Globus pallidus (tissue), 1 donor: Measurements from ENCODE around the gene AADACL4.
A peak's percentile ranks its signal among the peaks of the same experiment; 100 is the strongest.

Experiments used
- DNase-seq: peaks from one replicate; pipeline ENCODE4 v3.0.0-alpha.2; 2015; ENCODE audit warnings: low spot score

AADACL4 gene

DNA sequence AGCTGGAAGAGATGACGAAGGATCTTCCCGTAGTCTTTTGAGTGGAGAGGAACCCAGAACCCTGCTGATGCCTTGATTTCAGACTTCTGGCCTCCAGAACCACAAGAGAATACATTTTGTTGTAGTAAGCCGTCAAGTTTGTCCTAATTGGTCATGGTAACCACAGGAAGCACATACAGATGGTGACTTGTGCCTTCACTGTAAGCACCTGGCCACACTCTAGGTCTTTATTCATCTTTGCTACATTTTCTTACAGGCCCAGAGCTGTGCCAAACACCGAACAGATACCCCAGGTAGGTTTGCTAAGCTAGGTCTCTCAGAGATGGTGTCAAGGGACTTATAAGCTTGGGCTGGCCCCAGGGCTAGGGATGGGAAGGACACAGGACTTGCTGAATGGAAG lies 30.7 kb upstream of the AADACL4 start:
- no peak for DNase-seq

DNA sequence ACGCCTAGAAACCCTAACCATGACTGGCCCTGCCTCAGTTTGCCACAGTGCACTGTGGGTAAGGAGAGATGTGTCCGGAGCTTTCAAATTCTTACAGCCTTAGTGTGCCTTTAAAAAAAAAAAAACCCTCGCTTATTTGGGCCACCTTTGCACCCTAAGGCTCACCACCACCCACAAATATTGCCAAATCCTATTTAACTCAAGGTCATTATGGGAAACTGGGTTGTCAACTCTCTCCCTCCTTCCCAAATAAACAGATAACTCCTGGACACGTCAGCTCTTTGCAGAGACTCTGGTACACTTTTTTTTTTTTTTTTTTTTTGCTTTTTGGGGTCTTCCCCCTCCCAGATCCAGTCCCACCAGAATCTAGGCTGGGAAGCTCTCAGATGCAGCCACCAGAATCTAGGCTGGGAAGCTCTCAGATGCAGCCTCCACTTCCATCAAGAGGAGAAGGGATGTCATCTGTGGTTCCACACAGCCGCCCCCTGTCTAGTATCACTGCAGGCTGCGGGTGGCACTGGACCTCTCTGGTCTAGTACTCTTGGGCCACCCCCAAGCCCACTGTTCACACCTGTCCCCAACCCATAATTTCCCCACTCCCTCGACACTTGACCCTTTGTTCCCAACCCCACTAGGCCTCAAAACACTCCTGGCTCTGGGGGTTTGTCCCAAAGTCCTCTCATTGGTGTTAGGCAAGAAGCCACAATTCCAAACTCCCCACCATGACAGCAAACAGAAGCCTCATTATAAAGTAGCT lies 29.3 kb upstream of the AADACL4 start:
- no peak for DNase-seq

DNA sequence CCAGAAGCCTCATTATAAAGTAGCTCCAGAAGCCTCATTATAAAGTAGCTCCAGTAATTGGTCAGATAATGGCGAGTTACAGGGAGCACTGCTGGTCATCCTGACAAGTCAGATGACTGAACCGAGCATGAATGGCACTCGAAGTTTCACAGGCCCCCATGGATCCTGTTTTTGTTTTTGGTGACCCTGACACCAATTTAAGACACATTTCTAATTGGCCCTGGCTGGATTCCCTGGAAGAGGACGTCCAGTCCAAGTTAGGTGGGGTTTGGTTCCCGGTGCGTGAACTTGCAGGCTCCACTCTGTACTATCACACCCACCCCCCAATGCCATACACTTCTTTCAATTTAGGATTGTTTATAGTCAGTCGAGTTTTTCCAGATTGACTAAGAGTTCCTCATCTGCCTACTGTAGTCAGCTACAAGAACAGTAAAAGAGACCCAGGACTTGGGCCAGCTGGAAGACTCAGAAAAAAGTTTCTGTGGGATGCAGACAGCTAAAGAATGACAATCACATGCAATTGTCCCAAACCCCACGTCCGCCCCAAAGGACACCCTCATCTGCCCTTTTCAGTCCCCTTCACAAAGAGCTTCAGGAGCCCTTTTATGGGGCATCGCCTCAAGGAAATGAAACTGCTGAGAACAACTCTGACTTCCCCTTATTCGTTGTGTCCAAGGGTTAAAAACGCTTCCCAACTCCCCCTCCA lies 28.6 kb upstream of the AADACL4 start:
- peak; percentile 51 for DNase-seq

DNA sequence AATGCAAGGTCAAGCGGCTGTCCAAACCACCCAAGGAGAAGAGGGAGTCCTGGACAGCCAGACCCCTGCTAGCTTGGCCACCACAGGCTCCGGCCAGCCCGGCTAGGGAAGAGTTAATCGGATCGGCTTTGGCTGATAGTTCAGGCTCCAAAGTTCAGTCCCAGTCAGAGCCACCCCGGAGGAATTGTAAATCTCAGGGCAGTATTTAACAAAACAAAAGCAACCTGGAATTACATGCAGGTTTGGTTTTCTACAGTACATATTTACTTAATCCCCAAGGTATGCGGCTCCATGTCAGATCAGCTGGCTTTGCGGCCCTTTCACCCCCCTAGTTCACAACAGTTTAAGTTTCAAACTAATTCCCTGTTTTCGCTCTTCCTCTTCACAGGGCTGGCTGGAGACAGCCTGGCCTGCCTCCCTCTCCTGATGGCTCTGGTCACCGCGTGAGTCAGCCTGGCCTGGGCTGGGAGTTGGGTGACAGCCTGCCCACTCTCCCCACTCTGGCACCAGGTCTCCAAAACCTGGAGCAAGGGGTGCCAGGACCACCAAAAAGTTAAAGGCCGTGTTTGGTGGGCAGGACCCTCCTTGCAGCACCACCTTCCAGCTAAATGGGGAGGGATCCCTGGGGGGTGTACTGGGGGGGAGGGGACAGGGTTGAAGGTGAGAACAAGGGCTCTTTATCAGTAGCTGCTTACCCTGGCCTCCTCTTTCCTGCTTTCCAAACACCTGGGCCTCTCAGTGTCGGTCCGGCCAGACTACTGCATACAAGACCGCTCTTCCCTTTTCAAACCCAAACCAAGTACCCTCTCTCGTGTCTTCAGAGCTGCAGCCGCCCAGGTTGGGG lies 27.8 kb upstream of the AADACL4 start:
- DNase-seq, result no peak

DNA sequence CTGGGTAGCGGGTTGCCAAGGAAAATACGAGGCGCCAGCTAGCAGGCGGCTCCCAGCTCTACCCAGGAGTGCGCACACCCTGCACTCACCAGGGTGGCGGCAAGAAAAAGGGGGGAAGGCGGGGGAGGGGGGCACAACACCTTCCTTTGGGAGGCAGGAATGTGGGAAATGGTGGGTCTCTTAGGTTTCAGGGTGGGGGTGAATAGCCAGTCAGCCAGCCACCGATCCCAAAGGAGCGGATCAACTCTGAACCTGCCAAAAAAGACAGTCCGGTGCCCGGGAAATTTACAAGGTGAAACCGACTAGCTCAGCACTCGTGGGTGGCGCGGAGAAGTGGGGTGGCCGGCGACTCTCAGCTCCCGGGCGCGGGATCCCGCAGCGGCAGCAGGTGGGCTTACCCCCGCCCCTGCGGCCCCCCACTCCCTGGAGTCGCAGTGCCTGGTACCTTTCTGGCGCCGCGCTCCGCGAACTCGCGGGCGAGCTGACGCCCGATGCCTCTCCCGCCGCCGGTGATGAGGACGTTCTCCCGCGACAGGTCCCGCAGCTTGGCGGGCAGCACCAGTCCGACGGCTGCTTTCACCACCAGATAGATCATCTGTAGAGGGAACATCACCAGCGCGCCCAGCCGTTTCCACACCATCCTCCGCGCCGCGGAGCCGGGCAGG lies 27.0 kb upstream of the AADACL4 start:
- no peak for DNase-seq

DNA sequence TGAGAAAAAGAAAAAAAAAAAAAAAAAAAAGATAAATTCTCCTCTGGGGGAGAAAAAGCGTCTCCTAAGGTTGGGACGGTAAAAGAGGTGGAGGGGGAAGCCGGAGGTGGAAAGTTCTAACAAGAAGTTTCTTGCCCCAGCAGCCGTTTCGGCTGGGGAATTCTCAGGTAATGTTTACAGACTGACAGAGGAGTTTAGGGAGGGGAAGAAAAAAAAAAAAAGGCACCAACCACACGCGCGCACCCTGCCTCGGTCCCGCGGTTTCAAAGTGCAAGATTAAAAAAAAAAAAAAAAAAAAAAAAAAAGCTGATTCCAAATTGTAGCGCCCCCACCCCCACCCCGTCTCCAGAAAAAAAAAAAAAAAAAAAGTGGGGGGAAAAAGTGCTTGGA lies 26.4 kb upstream of the AADACL4 start:
- no peak for DNase-seq

DNA sequence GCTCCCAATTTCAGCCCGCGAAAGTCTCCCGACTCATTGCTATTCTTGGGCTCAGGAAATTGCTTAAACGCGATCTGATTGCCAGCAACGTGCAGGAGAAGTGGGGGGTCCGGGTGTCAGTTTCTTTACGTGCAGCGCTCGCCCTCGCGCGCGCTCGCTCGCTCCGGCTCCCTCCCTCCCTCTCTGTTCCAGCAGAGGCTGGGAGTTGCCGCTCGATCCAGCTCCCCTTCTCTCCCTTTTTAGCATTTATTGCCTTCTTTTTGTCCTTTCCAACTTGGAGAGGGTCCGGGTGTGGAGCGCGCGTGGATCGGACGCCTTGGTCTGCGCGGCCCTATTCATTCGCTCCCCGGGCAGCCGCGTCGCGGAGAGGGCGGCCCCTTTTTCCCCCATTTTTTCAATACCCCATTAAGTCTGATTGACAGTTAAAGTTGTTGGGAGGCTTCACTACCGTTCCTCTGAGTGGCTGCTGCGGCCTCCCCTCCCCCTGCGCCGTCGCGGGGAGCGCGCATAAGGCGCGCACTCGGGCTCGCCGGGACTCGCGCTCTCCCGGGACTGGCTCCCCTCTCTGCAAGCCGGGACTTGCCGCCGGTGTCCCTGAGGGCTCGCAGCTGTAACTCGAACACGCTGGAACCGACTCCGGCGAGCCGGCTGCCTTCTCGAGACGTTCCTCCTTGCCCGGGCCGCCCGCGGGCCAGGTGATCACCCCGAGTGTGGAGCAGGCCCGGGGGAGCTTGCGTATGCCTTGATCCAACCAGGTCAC lies 25.8 kb upstream of the AADACL4 start, which contains the start of gene DHRS3:
TSS of gene DHRS3 (minus strand) at position 310 of the 760 bp plus-strand sequence. CDS start 862 bp downstream, outside the sequence.
- peak; percentile 77 for DNase-seq

DNA sequence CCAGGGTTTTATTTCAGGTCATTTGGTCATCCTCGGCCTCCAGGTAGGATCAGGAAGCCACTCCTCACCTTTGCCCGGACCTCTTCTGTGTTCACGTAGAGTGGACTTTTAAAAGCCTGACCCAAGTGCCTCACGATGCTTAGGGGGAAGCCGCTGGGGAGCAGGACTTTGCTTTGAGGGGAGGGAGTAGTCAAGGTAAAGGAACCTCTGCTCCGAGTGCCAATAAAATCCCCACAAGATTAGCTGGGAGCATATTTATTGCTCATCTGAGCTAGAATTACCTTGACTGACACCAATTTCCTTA lies 25.3 kb upstream of the AADACL4 start:
- no peak for DNase-seq

DNA sequence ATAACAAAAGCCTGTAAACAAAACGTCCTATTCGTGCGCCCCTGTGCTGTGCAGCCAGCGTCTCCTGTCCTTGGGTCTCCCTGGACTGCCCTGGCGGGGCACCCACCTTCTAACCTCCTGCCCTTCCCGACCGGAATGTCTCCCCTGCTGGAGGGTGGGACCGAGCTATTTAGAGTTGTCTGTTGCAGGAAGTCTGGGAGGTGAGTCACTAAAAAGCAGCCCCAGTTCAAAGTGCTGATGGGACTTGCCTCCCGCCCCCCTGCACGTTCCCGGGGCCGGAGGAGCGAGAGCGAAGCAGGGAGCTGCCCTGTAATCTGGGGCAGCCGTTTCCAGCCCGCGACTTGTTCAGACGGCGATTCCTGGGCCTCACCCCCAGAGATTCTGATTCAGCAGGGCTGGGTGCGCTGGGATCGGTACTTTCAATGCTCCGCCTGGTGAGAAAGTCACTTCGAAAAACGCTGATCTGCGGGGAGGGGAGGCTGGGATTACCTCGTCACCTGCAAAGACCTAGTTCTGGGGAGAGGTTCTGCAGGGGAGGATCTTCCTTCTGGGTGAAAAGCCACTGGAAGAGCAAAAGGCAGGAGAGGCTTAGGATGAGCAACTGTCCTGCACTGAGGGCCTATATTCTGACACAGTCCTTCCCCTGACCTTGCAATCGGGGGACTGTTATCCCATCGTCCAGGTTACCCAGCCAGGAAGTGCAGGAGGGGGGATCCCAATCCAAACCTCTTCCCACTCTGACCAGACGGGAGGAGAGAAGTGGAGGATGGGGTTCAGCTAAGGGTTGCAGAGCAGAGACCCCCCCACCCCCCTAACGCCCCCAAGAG lies 24.7 kb upstream of the AADACL4 start:
- no peak for DNase-seq

DNA sequence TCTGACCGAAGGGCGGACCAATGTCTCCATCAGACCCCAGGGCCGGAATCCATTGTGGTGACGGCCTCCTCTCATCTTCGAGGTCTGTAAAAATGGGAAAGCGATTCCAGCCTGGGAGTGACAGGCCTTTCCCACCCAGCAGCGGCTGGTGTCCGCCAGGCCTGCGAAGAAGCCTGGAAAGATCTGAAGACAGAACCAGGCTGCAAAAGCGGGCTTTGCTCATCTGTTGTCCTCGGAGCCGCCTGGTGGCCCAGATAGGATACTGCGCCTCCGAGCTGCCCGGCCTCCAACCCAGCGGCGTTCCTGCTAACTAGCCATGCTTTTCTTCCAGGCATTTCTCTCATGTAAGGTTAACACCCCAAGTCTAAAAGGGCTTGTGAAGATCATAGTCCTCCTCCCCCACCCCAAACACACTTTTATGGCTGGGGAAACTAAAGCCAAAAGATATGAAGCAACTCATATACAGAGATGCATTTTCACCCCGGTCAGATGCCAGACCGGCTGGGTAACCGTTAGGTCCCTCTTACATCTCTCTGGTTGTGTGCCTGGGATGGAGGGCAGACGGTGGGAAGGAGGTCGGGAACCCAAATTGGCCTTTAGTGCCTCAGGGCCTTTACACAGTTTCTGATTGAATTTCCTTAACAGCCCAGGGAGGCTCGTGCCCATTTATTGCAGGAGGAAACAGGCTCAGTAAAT lies 23.9 kb upstream of the AADACL4 start:
- DNase-seq, result peak; percentile 79

DNA sequence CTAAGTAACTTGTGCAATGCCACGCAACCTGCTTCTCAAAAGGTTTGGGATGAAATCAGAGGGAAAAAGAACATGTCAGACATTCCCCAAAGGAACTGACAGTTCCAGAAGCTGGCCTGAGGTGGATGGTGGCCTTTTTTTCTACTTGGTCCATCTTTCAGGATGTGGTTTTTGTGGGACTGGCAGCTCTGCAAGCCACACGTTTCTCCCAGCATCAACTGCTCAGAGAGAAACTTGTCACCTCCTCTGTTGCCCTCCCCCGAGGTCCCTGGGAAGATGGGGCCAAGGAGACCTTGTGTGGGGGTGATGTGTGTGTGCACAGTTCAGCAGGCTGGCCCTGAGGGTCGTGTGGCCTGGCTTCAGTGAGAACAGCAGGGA lies 23.4 kb upstream of the AADACL4 start:
- DNase-seq, result no peak

DNA sequence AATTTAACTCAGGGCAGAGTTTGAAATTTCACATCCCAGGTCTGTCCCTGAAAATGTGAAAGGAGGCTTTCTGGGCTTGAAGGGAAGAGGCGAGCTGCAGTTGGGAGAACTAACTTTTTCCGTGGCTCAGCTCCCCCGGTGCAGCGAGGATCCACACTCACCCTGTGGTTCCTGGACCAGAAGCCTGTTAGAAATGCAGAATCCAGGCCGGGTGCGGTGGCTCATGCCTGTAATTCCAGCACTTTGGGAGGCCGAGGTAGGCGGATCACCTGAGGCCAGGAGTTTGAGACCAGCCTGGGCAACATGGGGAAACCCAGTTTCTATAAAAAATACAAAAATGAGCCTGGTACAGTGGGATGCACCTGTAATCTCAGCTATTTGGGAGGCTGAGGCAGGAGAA lies 23.0 kb upstream of the AADACL4 start:
- DNase-seq, result no peak

DNA sequence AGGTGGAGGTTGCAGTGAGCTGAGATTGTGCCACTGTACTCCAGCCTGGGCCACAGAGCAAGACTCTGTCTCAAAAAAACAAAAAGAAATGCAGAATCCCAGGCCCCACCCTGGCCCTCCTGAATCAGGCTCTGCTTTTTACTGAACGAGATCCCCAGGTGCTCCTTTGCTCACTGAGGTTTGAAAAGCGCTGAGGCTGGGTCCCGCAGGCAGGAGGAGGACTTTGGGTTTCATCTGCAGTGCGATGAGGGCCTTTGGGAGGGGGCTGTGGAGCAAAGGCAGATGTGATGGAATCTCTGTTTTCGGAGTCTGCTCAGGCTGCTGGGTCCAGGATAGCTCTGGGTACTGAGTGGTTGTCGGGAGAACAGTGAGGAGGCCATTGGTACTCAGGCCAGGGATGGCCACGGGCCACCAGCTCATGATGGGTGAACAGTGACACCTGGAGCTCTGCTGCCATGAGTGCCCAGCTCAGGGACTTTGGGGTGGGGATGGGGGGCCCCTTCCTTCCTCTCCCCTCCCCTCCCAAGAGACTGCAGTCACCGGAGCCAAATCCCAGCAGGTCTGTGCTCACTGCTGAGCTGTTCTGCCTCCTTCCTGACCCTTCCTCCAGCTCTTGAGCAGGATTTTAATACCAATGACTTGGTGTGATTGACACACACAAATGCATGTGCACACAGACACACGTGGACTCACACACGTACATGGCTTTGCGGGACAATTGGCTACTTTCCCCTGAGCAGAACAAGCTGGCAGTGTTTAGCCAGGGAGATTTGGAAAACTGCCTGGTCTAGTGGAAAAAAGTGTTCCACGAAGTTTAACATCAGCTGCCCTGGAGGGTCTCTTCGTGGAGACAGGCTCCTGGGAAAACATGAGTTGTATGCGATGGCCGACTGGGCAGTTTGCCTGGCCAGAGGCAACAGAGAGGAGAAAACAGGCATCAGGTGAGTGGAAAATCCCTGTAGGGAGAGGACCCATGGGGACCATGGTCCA lies 22.2 kb upstream of the AADACL4 start:
- DNase-seq, result no peak

DNA sequence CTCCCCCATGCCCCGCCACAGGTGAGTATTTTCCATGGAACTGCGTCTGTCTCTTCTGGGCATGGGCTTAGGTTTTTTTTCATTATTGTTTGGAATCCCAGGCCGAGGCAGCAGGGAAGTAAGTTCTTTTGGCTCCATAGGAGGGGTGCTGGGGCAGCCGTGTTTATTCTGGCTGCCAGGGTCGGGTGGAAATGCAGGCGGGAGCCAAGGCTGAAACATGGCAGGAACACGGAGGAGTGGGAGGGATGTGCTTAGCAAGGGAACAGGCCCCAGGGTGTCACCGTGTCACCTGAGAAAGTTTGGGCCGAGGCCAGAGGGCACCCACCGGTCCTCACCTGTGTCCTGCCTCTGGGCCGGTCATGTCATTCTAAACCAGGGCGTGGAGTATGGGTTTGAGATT lies 21.4 kb upstream of the AADACL4 start:
- DNase-seq, result no peak

DNA sequence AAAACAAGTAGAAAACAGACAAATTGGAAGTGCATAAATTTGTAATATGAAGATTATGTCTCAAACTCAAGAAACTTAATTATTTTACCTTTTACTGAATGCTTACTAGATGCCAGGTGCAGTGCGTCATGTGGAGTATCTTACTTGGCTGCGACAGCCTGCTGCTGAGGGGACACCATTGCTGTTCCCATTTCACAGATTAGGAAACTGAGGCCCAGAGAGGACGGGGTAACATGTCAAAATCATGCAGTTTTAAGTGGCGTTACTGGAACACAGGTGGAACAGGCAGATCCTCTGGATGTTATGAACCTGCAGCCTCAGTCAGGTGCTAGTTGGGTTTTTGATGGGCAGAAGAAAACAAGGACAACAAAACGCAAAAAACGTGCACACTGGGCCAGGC lies 18.6 kb upstream of the AADACL4 start:
- no peak for DNase-seq

DNA sequence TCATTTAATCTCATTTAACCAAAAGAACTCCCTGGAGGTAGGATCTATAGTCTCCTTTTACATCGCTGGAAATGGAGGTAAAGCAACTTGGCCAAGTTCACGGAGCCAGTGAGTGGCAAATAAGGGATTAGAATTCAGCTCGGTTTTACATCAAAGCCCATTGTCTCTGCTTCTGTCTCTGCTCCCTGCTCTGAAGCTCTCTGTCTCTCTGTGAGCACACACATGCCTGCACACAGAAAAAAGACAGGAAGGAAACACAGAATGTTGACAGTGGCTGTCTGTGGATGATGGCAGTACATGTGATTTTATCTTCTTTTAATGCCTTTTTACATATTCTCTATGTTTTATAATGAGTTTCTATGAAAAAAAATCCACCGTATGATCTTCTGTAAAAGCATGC lies 17.0 kb upstream of the AADACL4 start:
- no peak for DNase-seq

DNA sequence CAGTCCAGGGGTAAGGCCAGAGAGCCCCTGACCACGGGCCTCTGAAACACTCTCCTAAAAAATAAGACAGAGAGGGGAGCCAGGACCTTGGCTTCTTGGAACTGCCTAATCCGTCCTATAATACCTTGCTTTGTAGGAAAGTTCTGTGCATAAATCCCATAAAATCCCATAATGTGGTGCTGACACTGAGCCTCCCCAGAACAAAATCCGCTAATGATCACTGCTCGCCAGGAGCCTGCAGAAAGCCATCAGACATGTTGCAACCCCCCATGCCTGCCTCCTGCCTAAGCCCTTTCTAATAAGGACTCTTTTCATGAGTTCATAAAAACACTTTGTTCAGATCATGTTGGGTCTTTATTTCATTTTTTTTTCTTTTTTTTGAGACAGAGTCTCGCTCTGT lies 16.6 kb upstream of the AADACL4 start:
- no peak for DNase-seq

DNA sequence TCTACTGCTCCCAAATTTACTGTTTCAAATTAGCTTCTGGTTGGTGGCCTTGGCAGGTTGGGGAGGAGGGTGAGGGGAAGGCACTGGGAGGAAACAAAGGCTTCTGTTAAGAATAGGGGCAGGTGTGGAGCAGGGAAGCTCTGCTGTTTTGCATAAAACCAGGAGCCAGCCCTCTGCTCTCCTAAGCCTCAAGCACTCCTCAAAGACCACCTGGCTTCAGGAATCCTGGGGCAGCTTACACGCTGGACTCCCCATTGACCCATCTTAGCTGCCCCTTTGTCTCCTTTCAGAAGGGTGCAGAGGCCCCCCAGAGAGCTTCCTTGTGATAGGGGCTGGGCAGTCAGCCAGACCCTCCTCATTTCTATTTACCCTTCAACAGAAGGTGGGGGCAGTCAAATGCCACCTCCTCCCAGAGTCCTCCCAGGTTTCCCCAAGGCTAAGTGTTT lies 14.4 kb upstream of the AADACL4 start:
- DNase-seq, result no peak
